ENCODE results near the gene SPDEF. TPM values are rescaled to one million over a fixed set of nuclear protein-coding genes. Genes with fewer than 3 reads are reported as not detected.

The SPDEF gene
- total RNA-seq, 3 donors from 2014 or later = 0.13 to 0.24 (median 0.14) TPM

DNA sequence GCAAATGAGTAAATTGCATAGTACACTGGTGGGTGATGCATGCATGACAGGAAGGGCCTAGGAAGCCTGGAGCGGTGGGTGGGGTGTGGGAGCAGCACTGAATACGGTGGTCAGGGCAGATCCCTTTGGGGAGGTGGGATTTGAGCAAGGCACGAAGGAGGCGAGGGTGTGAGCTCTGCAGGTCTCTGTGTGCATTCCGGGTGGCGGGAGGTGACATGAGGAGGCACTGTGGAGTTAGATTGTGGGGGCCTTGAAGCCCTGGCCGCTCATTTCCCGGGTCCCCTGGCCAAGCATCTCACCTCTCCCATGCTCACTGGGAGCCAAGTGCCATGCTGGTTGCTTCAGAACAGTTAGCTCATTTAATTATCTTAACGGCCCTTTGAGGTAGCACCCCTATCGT lies 6.2 kb upstream of the SPDEF start:
- ATAC-seq (no peak), DNase-seq (no peak)
- Mint-ChIP-seq H3K4me3 (no peak overlapping the region), H3K36me3 (ENCODE audit: insufficient read depth) (no peaks in the 10 kb centered on the region), H3K4me1 (ENCODE audit: low read depth) (no peaks in the 10 kb centered on the region), H3K27me3 (ENCODE audit: low read depth) (peaks cover 6% of the 10 kb centered on the region), H3K9me3 (no peaks in the 10 kb centered on the region)

- H3K36me3 Mint-ChIP-seq (ENCODE audit: insufficient read depth) = no peaks in the 10 kb centered on the region
- no peak overlapping the region for H3K4me3 Mint-ChIP-seq
These were observed 5.0 kb upstream of the SPDEF start for GRCh38 chr6:34561227-34561530.

DNA sequence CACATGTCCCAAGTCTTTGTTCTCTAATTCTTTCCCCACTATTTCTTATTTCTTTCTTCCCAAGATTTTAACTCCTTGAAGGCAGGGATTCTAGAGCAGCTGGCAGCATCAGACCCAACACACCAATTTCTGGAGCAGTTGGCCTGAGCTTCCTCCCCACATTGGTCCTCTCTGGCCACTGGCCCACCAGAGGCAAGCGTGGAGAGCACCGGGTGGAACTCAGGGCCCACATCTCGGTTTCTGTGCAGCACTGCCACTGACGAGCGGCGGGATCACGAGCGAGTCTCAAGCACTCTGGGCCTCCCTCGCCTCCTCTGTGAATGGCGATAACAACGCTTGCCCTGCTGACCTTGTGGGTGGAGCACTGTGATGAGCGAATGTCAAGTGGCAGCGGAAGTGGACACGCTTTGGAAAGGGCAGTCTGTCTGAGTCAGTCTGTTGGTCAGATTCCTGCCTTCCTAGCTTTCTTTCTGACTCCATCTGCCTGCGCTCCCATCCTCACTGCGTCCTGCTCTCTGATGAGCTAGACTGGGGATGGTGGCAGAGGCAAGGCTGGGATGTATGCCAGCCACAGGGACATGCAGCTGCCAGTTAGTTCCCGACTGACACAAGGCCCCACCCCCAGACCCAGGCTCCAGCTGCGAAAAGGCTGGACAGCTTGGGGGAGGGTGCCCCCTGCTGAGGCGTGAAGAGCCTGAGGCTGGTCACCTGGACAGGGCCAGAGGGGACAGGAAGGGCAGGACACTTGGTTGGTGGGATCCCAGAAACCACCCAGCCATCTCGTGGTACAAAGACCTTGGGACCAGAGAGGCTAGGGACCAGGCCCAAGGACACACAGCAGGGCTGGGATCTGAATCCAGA lies 4.5 kb upstream of the SPDEF start:
- Mint-ChIP-seq H3K36me3 (ENCODE audit: insufficient read depth) (no peaks in the 10 kb centered on the region), H3K4me1 (ENCODE audit: low read depth) (no peaks in the 10 kb centered on the region), H3K27me3 (ENCODE audit: low read depth) (no peaks in the 10 kb centered on the region), H3K9me3 (no peaks in the 10 kb centered on the region), H3K4me3 (no peak overlapping the region)
- ATAC-seq (no peak), DNase-seq (no peak)

More at GRCh38 chr6:34561227-34561530, 5.0 kb upstream of the SPDEF start:
- Mint-ChIP-seq H3K4me1 (ENCODE audit: low read depth) (no peaks in the 10 kb centered on the region), H3K27me3 (ENCODE audit: low read depth) (no peaks in the 10 kb centered on the region), H3K9me3 (no peaks in the 10 kb centered on the region)
- no peak for ATAC-seq
- no peak for DNase-seq

GRCh38 chr6:34559651-34560365 lies 3.7 kb upstream of the SPDEF start:
- no peak for DNase-seq
- H3K36me3 Mint-ChIP-seq (ENCODE audit: insufficient read depth) = no peaks in the 10 kb centered on the region
- H3K4me3 Mint-ChIP-seq = no peak overlapping the region

DNA sequence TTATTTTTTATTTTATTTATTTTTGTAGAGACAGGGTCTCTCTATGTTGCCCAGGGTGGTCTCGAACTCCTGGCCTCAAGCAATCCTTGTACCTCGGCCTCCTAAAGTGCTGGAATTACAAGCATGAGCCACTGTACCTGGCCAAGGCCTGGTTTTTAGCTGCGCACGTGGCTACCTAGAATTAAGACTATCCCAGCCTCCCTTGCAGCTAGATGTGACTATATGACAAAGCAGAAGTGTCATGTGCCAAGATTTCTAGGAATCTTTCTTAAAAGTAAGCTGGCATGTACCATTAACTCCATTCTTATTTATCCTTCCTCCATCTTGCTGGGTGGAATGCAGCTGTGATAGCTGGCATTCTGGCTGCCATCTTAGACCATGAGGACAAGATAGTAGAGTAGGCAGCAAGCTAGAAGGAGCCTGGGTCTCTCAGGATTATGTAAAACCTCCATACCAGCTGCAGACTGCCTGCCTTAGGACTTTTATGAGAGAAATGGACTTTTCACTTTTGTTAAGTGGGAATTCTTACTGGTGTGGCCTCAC lies 2.1 kb upstream of the SPDEF start:
- no peaks in the 10 kb centered on the region for H3K9me3 Mint-ChIP-seq
- H3K4me1 Mint-ChIP-seq (ENCODE audit: low read depth) = no peaks in the 10 kb centered on the region
- H3K36me3 Mint-ChIP-seq (ENCODE audit: insufficient read depth) = no peaks in the 10 kb centered on the region
- ATAC-seq = no peak
- no peaks in the 10 kb centered on the region for H3K27me3 Mint-ChIP-seq (ENCODE audit: low read depth)
- no peak overlapping the region for H3K4me3 Mint-ChIP-seq
- DNase-seq = no peak

More at GRCh38 chr6:34559651-34560365, 3.7 kb upstream of the SPDEF start:
- H3K9me3 Mint-ChIP-seq = no peaks in the 10 kb centered on the region
- H3K27me3 Mint-ChIP-seq (ENCODE audit: low read depth) = no peaks in the 10 kb centered on the region
- no peaks in the 10 kb centered on the region for H3K4me1 Mint-ChIP-seq (ENCODE audit: low read depth)
- ATAC-seq = no peak

- DNase-seq = no peak
- ATAC-seq = no peak
These were observed 1.1 kb upstream of the SPDEF start for GRCh38 chr6:34557228-34557627.

GRCh38 chr6:34556493-34556892 lies 364 bp upstream of the SPDEF start:
- Mint-ChIP-seq H3K4me3 (no peak overlapping the region), H3K36me3 (ENCODE audit: insufficient read depth) (no peaks in the 10 kb centered on the region), H3K4me1 (ENCODE audit: low read depth) (no peaks in the 10 kb centered on the region), H3K27me3 (ENCODE audit: low read depth) (peaks cover 2% of the 10 kb centered on the region), H3K9me3 (no peaks in the 10 kb centered on the region)
- ATAC-seq (no peak), DNase-seq (no peak)

More at GRCh38 chr6:34557228-34557627, 1.1 kb upstream of the SPDEF start:
- Mint-ChIP-seq H3K9me3 (no peaks in the 10 kb centered on the region), H3K4me1 (ENCODE audit: low read depth) (no peaks in the 10 kb centered on the region), H3K36me3 (ENCODE audit: insufficient read depth) (no peaks in the 10 kb centered on the region), H3K27me3 (ENCODE audit: low read depth) (no peaks in the 10 kb centered on the region), H3K4me3 (no peak overlapping the region)

GRCh38 chr6:34555328-34555727 lies 801 bp downstream of the SPDEF start:
- H3K36me3 Mint-ChIP-seq (ENCODE audit: insufficient read depth) = no peaks in the 10 kb centered on the region
- peaks cover 2% of the 10 kb centered on the region for H3K27me3 Mint-ChIP-seq (ENCODE audit: low read depth)
- ATAC-seq (no peak), DNase-seq (no peak)
- H3K9me3 Mint-ChIP-seq = no peaks in the 10 kb centered on the region
- H3K4me1 Mint-ChIP-seq (ENCODE audit: low read depth) = no peaks in the 10 kb centered on the region
- H3K4me3 Mint-ChIP-seq = no peak overlapping the region

- H3K4me3 Mint-ChIP-seq = no peak overlapping the region
- DNase-seq (no peak), ATAC-seq (no peak)
- H3K36me3 Mint-ChIP-seq (ENCODE audit: insufficient read depth) = no peaks in the 10 kb centered on the region
- no peaks in the 10 kb centered on the region for H3K4me1 Mint-ChIP-seq (ENCODE audit: low read depth)
- peaks cover 2% of the 10 kb centered on the region for H3K27me3 Mint-ChIP-seq (ENCODE audit: low read depth)
- H3K9me3 Mint-ChIP-seq = no peaks in the 10 kb centered on the region
These were observed 1.2 kb downstream of the SPDEF start for GRCh38 chr6:34555007-34555322.

DNA sequence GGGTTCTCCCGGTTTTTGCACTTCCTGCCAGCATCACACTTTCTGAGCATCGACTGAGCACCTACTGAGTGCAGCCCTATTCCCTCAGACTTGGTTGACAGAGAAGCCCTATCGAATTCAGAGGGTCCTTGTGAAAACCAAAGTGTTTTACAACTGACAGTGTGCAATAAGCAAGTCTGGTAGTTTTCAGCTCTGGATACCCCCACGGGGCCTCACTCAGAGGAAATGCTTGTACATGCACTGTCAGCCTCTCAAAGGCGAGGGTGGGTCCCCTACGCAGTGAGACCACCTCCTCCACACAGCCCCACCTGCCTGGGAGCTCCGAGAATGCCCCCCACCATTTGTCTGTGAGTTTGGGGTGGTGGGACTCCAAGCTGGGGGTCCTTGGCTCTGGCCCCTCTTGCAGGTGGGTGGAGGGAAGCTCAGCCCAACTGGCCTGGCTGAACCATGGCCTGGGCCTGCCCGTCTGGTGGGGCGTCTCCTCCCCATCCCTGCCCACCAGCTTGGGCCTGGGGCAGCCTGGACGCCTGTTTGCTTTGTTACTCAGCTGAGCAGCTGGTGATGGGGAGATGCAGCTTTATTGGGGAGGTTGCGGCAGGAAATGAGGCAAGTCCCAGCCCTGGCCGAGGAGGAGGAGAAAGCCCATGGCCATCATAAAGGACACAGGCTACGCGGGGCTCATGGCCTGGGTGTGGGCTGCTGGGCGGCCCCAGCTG lies 1.7 kb downstream of the SPDEF start:
- Mint-ChIP-seq H3K36me3 (ENCODE audit: insufficient read depth) (no peaks in the 10 kb centered on the region), H3K9me3 (no peaks in the 10 kb centered on the region), H3K27me3 (ENCODE audit: low read depth) (peaks cover 2% of the 10 kb centered on the region), H3K4me3 (no peak overlapping the region), H3K4me1 (ENCODE audit: low read depth) (no peaks in the 10 kb centered on the region)
- ATAC-seq = no peak
- DNase-seq = no peak

- peaks cover 2% of the 10 kb centered on the region for H3K27me3 Mint-ChIP-seq (ENCODE audit: low read depth)
- H3K9me3 Mint-ChIP-seq = no peaks in the 10 kb centered on the region
- H3K4me1 Mint-ChIP-seq (ENCODE audit: low read depth) = no peaks in the 10 kb centered on the region
- ATAC-seq (no peak), DNase-seq (no peak)
- no peaks in the 10 kb centered on the region for H3K36me3 Mint-ChIP-seq (ENCODE audit: insufficient read depth)
- H3K4me3 Mint-ChIP-seq = no peak overlapping the region
These were observed 2.4 kb downstream of the SPDEF start for GRCh38 chr6:34553750-34554149.

GRCh38 chr6:34553146-34553545 lies 3.0 kb downstream of the SPDEF start:
- Mint-ChIP-seq H3K27me3 (ENCODE audit: low read depth) (peaks cover 2% of the 10 kb centered on the region), H3K9me3 (no peaks in the 10 kb centered on the region), H3K4me1 (ENCODE audit: low read depth) (no peaks in the 10 kb centered on the region), H3K4me3 (no peak overlapping the region), H3K36me3 (ENCODE audit: insufficient read depth) (no peaks in the 10 kb centered on the region)
- no peak for DNase-seq
- no peak for ATAC-seq

DNA sequence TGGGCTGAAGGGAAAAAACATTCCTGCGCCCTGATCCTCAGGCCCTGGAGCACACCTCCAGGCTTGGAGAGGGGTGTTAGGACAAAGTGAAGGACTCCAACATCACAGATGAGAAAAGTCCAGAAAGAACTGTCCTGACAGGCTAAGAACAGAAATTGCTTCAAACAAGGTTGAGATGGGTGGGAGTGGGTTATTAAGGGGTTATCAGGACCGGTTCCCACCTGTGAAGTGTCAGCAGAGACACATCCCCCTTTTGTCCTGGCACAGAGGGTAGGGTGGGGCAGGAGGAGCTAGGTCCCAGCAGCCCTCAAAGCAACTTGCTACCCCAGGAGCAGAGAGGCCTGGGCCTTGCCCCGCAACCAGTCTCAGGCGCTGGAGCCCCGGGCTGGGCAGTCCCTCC lies 3.5 kb downstream of the SPDEF start:
- no peak overlapping the region for H3K4me3 Mint-ChIP-seq
- no peak for DNase-seq
- H3K36me3 Mint-ChIP-seq (ENCODE audit: insufficient read depth) = no peaks in the 10 kb centered on the region
- no peaks in the 10 kb centered on the region for H3K4me1 Mint-ChIP-seq (ENCODE audit: low read depth)
- H3K9me3 Mint-ChIP-seq = no peaks in the 10 kb centered on the region
- peaks cover 2% of the 10 kb centered on the region for H3K27me3 Mint-ChIP-seq (ENCODE audit: low read depth)
- ATAC-seq = no peak

DNA sequence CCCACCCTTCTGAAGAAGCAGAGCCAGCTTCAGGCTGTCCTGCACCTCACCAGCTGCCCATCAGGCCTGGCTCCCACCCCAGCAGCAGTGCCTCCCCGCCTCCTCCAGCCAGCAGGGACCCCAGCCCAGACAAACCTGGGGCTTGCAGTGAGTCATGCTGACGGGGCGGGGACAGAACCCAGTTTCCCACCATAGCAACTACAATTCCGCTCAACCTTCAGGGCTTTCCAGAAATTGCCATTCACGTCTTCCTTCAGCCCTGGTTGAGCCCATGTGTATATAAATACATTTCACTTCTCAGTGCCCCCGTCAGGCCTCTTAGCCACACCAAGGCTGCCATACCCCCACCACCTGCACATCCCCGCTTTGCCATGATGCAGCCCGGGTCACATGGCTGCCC lies 4.4 kb downstream of the SPDEF start:
- ATAC-seq (no peak), DNase-seq (no peak)
- no peak overlapping the region for H3K4me3 Mint-ChIP-seq
- H3K9me3 Mint-ChIP-seq = no peaks in the 10 kb centered on the region
- no peaks in the 10 kb centered on the region for H3K36me3 Mint-ChIP-seq (ENCODE audit: insufficient read depth)
- no peaks in the 10 kb centered on the region for H3K4me1 Mint-ChIP-seq (ENCODE audit: low read depth)
- peaks cover 2% of the 10 kb centered on the region for H3K27me3 Mint-ChIP-seq (ENCODE audit: low read depth)

Data from activated T-cell treated with anti-CD3 and anti-CD28 coated beads, Interleukin-2, amount 50 U/mL, for 4 hours (primary cell).